ENCODE results near the gene AFMID. TPM values are rescaled to one million over a fixed set of nuclear protein-coding genes. Genes with fewer than 3 reads are reported as not detected.

AFMID gene
- total and polyA plus RNA-seq, 2 of the 13 experiments (the other 11 are each of a cell fraction or from before 2014, with no cell fraction given) = 249 to 270 TPM

DNA sequence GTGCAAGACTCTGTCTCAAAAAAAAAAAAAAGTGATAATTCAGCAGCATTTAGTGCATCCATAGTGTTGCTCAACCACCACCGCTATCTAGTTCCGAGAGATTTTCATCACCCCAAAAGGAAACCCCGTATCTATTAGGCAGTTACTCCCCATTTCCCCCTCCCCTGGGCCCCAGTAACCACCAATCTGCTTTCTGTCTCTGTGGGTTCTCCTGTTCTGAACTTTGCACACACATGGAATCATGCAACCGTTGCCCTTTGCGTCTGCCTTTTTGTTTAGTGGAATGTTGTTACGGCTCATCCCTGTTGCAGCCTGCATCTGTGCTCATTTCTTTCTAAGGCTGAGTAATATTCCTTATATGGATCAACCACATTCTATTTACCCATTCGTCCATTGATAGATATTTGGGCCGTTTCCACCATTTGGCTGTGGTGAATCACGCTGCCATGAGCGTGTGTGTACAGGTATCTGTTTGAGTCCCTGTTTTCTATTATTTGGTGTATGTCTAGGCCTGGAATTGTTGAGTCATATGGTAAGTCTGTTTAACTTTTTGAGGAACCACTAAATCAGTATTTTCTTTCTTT lies 27.5 kb upstream of the AFMID start (continued):
- TF ChIP-seq HNRNPUL1 (IDR thresholded peaks at IDR 0.05; ENCODE audit: low read depth, low read length) = no peak
- peak; percentile 44; the same call in 1 of the 2 replicates for TF ChIP-seq ZNF788 (CRISPR knock-in tag; IDR thresholded peaks at IDR 0.05; ENCODE audit: borderline replicate concordance)
- TF ChIP-seq HOXA3 (CRISPR knock-in tag; IDR thresholded peaks at IDR 0.05) = peak; percentile 66; the same call in 1 of the 2 replicates
- peak; percentile 54 for TF ChIP-seq NFYB (CRISPR knock-in tag; IDR thresholded peaks at IDR 0.05)
- TF ChIP-seq RXRA (CRISPR knock-in tag; IDR thresholded peaks at IDR 0.05) = peak; percentile 29; the same call in 1 of the 2 replicates
- no peak for TF ChIP-seq BRCA1 (CRISPR knock-in tag; IDR thresholded peaks at IDR 0.05)
- no peak for TF ChIP-seq NKX3-1 (CRISPR knock-in tag; IDR thresholded peaks at IDR 0.05)
- TF ChIP-seq, protein P1, sequence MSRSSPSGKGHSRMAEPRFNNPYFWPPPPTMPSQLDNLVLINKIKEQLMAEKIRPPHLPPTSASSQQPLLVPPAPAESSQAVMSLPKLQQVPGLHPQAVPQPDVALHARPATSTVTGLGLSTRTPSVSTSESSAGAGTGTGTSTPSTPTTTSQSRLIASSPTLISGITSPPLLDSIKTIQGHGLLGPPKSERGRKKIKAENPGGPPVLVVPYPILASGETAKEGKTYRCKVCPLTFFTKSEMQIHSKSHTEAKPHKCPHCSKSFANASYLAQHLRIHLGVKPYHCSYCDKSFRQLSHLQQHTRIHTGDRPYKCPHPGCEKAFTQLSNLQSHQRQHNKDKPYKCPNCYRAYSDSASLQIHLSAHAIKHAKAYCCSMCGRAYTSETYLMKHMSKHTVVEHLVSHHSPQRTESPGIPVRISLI (CRISPR knock-in tag; IDR thresholded peaks at IDR 0.05; ENCODE audit: borderline replicate concordance) = 0 out of 2 replicates have a peak, but pooled peaks have one; percentile 10
- peak; percentile 15; the same call in 1 of the 2 replicates for TF ChIP-seq ZNF292 (CRISPR knock-in tag; IDR thresholded peaks at IDR 0.05; ENCODE audit: borderline replicate concordance, low read depth)
- peak; percentile 85 for TF ChIP-seq ZNF644 (CRISPR knock-in tag; IDR thresholded peaks at IDR 0.05; ENCODE audit: low read depth)
- TF ChIP-seq MAZ (IDR thresholded peaks at IDR 0.05; ENCODE audit: borderline replicate concordance, low read depth, low read length) = 0 out of 2 replicates have a peak, but pooled peaks have one; percentile 24
- TF ChIP-seq MAZ (CRISPR knock-in tag; IDR thresholded peaks at IDR 0.05; ENCODE audit: low read depth) = 0 out of 2 replicates have a peak, but pooled peaks have one; percentile 19
- TF ChIP-seq LCORL (IDR thresholded peaks at IDR 0.05) = peak; percentile 6; the same call in 1 of the 2 replicates
- TF ChIP-seq LCORL (CRISPR knock-in tag; IDR thresholded peaks at IDR 0.05) = peak; percentile 83
- peak; percentile 24; the same call in 1 of the 2 replicates for TF ChIP-seq PHF20 (CRISPR knock-in tag; IDR thresholded peaks at IDR 0.05)
- TF ChIP-seq SP140L (CRISPR knock-in tag; IDR thresholded peaks at IDR 0.05; ENCODE audit: borderline replicate concordance) = no peak
- TF ChIP-seq BCL6 (CRISPR knock-in tag; IDR thresholded peaks at IDR 0.05) = 0 out of 2 replicates have a peak, but pooled peaks have one; percentile 13
- peak; percentile 13; the same call in 1 of the 2 replicates for TF ChIP-seq ZNF557 (CRISPR knock-in tag; IDR thresholded peaks at IDR 0.05)
- TF ChIP-seq, protein P2, sequence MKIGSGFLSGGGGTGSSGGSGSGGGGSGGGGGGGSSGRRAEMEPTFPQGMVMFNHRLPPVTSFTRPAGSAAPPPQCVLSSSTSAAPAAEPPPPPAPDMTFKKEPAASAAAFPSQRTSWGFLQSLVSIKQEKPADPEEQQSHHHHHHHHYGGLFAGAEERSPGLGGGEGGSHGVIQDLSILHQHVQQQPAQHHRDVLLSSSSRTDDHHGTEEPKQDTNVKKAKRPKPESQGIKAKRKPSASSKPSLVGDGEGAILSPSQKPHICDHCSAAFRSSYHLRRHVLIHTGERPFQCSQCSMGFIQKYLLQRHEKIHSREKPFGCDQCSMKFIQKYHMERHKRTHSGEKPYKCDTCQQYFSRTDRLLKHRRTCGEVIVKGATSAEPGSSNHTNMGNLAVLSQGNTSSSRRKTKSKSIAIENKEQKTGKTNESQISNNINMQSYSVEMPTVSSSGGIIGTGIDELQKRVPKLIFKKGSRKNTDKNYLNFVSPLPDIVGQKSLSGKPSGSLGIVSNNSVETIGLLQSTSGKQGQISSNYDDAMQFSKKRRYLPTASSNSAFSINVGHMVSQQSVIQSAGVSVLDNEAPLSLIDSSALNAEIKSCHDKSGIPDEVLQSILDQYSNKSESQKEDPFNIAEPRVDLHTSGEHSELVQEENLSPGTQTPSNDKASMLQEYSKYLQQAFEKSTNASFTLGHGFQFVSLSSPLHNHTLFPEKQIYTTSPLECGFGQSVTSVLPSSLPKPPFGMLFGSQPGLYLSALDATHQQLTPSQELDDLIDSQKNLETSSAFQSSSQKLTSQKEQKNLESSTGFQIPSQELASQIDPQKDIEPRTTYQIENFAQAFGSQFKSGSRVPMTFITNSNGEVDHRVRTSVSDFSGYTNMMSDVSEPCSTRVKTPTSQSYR (CRISPR knock-in tag; IDR thresholded peaks at IDR 0.05; ENCODE audit: borderline replicate concordance) = no peak
- TF ChIP-seq SOX5 (CRISPR knock-in tag; IDR thresholded peaks at IDR 0.05; ENCODE audit: borderline replicate concordance) = peak; percentile 57; the same call in 1 of the 2 replicates
- no peak for TF ChIP-seq TAF15 (IDR thresholded peaks at IDR 0.05; ENCODE audit: low read depth, low read length, poor library complexity, severe bottlenecking)
- TF ChIP-seq KAT7 (CRISPR knock-in tag; IDR thresholded peaks at IDR 0.05; ENCODE audit: borderline replicate concordance) = 0 out of 2 replicates have a peak, but pooled peaks have one; percentile 15
- peak; percentile 67 for TF ChIP-seq CEBPB (IDR thresholded peaks at IDR 0.05; ENCODE audit: borderline replicate concordance, low read depth, low read length)
- TF ChIP-seq SRSF4 (IDR thresholded peaks at IDR 0.05; ENCODE audit: low read depth, low read length, poor library complexity, severe bottlenecking) = no peak
- TF ChIP-seq NFKBIZ (CRISPR knock-in tag; IDR thresholded peaks at IDR 0.05) = peak; percentile 25; the same call in 1 of the 2 replicates
- peak; percentile 53; the same call in 1 of the 2 replicates for TF ChIP-seq THAP11 (CRISPR knock-in tag; IDR thresholded peaks at IDR 0.05)
- no peak for TF ChIP-seq IRF1 (CRISPR knock-in tag; IDR thresholded peaks at IDR 0.05; ENCODE audit: low read depth)
- peak; percentile 27; the same call in 1 of the 2 replicates for TF ChIP-seq SMC3 (IDR thresholded peaks at IDR 0.05; ENCODE audit: low read length)

Measured in HepG2 (cell line).